Keratinocyte (primary cell): ENCODE data around the gene ACVR1. TPM values are rescaled to one million over a fixed set of nuclear protein-coding genes. Genes with fewer than 3 reads are reported as not detected.

Source experiments
- DNase-seq: peaks from one replicate; pipeline ENCODE4 v3.0.0-alpha.2; 2011; ENCODE audit warnings: low read depth, missing footprints, low spot score
- FAIRE-seq: peaks from 2 replicates; lab custom pipeline; 2011; peaks lifted over from hg19 to GRCh38; lab: Jason Lieb, UNC
- H2AFZ ChIP-seq: 2 replicates; pipeline ENCODE4 v1.6.0; 2012; ENCODE audit warnings: low read length, control low read depth, inconsistent platforms; ENCODE audit not compliant: control insufficient read depth
- H3K27ac ChIP-seq: 2 replicates; pipeline ENCODE4 v1.5.1; 2011; ENCODE audit warnings: low read length; ENCODE audit not compliant: control insufficient read depth, insufficient read depth
- H3K27me3 ChIP-seq: 3 replicates; pipeline ENCODE4 v1.6.0; 2011; ENCODE audit warnings: low read length; ENCODE audit not compliant: control insufficient read depth, insufficient read depth; ENCODE audit errors: extremely low read depth
- H3K36me3 ChIP-seq, 2 experiments: 2 replicates in 1 of 2; 3 replicates in 1 of 2; pipeline ENCODE4 v1.5.1; 2011; ENCODE audit warnings: low read length in 2 of 2, mild to moderate bottlenecking in 1 of 2; ENCODE audit not compliant: control insufficient read depth in 2 of 2, insufficient read depth in 2 of 2; ENCODE audit errors: extremely low read depth in 1 of 2
- H3K4me1 ChIP-seq: 3 replicates; pipeline ENCODE4 v1.5.1; 2011; ENCODE audit warnings: low read length; ENCODE audit not compliant: control insufficient read depth, insufficient read depth; ENCODE audit errors: extremely low read depth
- H3K4me2 ChIP-seq: 3 replicates; pipeline ENCODE4 v1.6.0; 2011; ENCODE audit warnings: low read depth, low read length; ENCODE audit not compliant: control insufficient read depth, insufficient read depth; ENCODE audit errors: extremely low read depth
- H3K4me3 ChIP-seq, 3 experiments: fragments of 200-600 bp in 1 of 3; sonication (generic) in 1 of 3; 2 replicates in 2 of 3; 3 replicates in 1 of 3; pipeline ENCODE4 v1.5.1; 2011 to 2016; ENCODE audit warnings: low read length in 3 of 3, mild to moderate bottlenecking in 3 of 3, control low read depth in 2 of 3, inconsistent platforms in 1 of 3, low read depth in 1 of 3, mixed read lengths in 1 of 3, mixed run types in 1 of 3, moderate library complexity in 1 of 3; ENCODE audit not compliant: control insufficient read depth in 2 of 3, insufficient read depth in 2 of 3; ENCODE audit errors: extremely low read depth in 1 of 3
- H3K79me2 ChIP-seq: 2 replicates; pipeline ENCODE4 v1.6.0; 2012; ENCODE audit warnings: low read length; ENCODE audit not compliant: control insufficient read depth, insufficient read depth
- H3K9ac ChIP-seq: 3 replicates; pipeline ENCODE4 v1.6.0; 2011; ENCODE audit warnings: low read length; ENCODE audit not compliant: control insufficient read depth, insufficient read depth; ENCODE audit errors: extremely low read depth
- H3K9me1 ChIP-seq: 3 replicates; pipeline ENCODE4 v1.6.0; 2011; ENCODE audit warnings: low read length; ENCODE audit not compliant: control insufficient read depth, insufficient read depth; ENCODE audit errors: extremely low read depth
- H3K9me3 ChIP-seq: 2 replicates; pipeline ENCODE4 v1.5.1; 2012; ENCODE audit warnings: low read depth, low read length; ENCODE audit not compliant: control insufficient read depth
- H4K20me1 ChIP-seq: 3 replicates; pipeline ENCODE4 v1.6.0; 2011; ENCODE audit warnings: low read length; ENCODE audit not compliant: control insufficient read depth, insufficient read depth; ENCODE audit errors: extremely low read depth
- EZH2 ChIP-seq: IDR thresholded peaks from one replicate; pipeline ENCODE4 v1.6.1; 2012; ENCODE audit warnings: inconsistent platforms, mild to moderate bottlenecking, low read length, moderate library complexity
- dilution Hi-C: fragments of 300-500 bp; cut with MboI; formaldehyde crosslinking; loops from one replicate; pipeline ENCODE4 v1.7.0; 2020; ENCODE audit warnings: low sequenced_read_pairs; ENCODE audit not compliant: extremely low pct_ligation_motif_present
- polyA plus RNA-seq, 5 experiments: library from polyadenylated mRNA; depleted of rRNA in 3 of 5; stranded (reverse) in 3 of 5; stranded (forward) in 1 of 5; unstranded in 1 of 5; fragments of >200 nt; gene quantifications; 1 replicate in 1 of 5; 2 replicates in 3 of 5; 3 replicates in 1 of 5; pipeline versions ENCODE4 v1.2.1 to v1.2.3, GENCODE V29; 2011 to 2012; ENCODE audit warnings: missing spikeins in 2 of 5, low read depth in 1 of 5, low replicate concordance in 1 of 5
- TF ChIP-seq, protein P1 (sequence below), 3 experiments: IDR thresholded peaks in 1 of 3; conservative IDR thresholded peaks in 1 of 3; optimal IDR thresholded peaks in 1 of 3; 2 replicates in 2 of 3; 3 replicates in 1 of 3; pipeline versions ENCODE3 to v1.5.1; 2011; ENCODE audit warnings: low read length in 3 of 3, mild to moderate bottlenecking in 3 of 3, moderate library complexity in 2 of 3, control low read depth in 1 of 3, inconsistent platforms in 1 of 3; ENCODE audit not compliant: insufficient read depth in 2 of 3; ENCODE audit errors: extremely low read depth in 1 of 3

The ACVR1 gene
- polyA plus RNA-seq, 1 donor (not counting 4 experiments of a cell fraction or from before 2014, with no cell fraction given), result 30.8 TPM

DNA sequence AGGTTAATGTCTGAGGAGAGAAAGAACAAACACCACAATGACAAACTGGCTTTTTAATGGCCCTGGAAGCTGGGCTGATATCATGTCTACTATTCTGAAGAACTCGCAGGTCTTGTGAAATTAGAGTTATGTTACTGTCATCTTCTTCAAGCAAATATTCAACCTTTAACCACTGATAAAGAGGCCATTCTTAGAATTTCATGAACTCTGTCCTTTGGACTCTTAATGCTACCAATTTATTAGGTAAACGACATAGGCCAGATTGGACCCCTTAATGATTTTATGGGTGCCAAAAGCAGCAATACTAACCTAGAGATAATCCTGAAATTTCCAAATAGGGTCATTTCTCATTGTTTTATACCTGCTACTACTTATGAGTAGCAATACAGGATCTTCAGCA lies 138.5 kb downstream of the ACVR1 start:
- dilution Hi-C loops, result no loop called here
- H3K27ac ChIP-seq, result no peak overlapping the region
- H3K9me1 ChIP-seq, result no peaks in the 10 kb centered on the region
- no peak overlapping the region for H3K9ac ChIP-seq
- H4K20me1 ChIP-seq, result no peaks in the 10 kb centered on the region
- TF ChIP-seq, protein P1, sequence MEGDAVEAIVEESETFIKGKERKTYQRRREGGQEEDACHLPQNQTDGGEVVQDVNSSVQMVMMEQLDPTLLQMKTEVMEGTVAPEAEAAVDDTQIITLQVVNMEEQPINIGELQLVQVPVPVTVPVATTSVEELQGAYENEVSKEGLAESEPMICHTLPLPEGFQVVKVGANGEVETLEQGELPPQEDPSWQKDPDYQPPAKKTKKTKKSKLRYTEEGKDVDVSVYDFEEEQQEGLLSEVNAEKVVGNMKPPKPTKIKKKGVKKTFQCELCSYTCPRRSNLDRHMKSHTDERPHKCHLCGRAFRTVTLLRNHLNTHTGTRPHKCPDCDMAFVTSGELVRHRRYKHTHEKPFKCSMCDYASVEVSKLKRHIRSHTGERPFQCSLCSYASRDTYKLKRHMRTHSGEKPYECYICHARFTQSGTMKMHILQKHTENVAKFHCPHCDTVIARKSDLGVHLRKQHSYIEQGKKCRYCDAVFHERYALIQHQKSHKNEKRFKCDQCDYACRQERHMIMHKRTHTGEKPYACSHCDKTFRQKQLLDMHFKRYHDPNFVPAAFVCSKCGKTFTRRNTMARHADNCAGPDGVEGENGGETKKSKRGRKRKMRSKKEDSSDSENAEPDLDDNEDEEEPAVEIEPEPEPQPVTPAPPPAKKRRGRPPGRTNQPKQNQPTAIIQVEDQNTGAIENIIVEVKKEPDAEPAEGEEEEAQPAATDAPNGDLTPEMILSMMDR (optimal IDR thresholded peaks at IDR 0.05 in 1 of 3, IDR thresholded peaks at IDR 0.05 in 1 of 3, conservative IDR thresholded peaks at IDR 0.05 in 1 of 3; ENCODE audit: extremely low read depth in 1 of 3, insufficient read depth in 2 of 3, low read length in 3 of 3), result no peak
- no peak for TF ChIP-seq EZH2
- H3K4me3 ChIP-seq, result no peak overlapping the region
- peaks cover 10 to 12% of the 10 kb centered on the region in 2 experiments for H3K36me3 ChIP-seq
- H3K27me3 ChIP-seq, result no peaks in the 10 kb centered on the region
- no peak for FAIRE-seq
- H3K9me3 ChIP-seq, result no peaks in the 10 kb centered on the region
- no peak overlapping the region for H3K4me2 ChIP-seq
- no peaks in the 10 kb centered on the region for H3K4me1 ChIP-seq
- DNase-seq, result no peak
- no peaks in the 10 kb centered on the region for H3K79me2 ChIP-seq
- H2AFZ ChIP-seq, result no peak overlapping the region

DNA sequence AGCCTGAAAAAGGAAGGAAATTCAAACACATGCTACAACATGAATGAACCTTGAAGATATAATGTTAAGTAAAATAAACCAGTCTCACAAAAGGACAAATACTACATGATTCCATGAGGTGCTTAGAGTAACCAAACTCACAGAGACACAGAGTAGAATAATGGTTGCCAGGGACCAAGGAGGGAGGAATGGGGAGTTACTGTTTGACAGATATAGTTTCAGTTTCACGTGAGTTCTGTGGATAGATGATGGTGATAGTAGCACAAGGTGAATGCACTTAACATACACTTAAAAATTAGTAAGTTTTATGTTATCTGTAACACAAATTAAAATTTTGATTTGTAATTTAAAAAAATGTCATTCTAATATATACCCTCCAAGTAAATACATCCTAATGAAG lies 140.6 kb downstream of the ACVR1 start:
- DNase-seq, result no peak
- Histone ChIP-seq H3K4me1 (no peaks in the 10 kb centered on the region), H3K4me2 (no peak overlapping the region), H3K9me3 (no peaks in the 10 kb centered on the region), H3K27ac (no peak overlapping the region), H2AFZ (no peak overlapping the region), H3K36me3 (peaks cover 9 to 12% of the 10 kb centered on the region in 2 experiments), H3K9me1 (no peaks in the 10 kb centered on the region), H3K27me3 (no peaks in the 10 kb centered on the region), H3K9ac (no peak overlapping the region), H4K20me1 (no peaks in the 10 kb centered on the region), H3K79me2 (no peaks in the 10 kb centered on the region), H3K4me3 (no peak overlapping the region)
- dilution Hi-C loops, result no loop called here
- no peak for FAIRE-seq
- no peak for TF ChIP-seq EZH2
- TF ChIP-seq, protein P1 (optimal IDR thresholded peaks at IDR 0.05 in 1 of 3, IDR thresholded peaks at IDR 0.05 in 1 of 3, conservative IDR thresholded peaks at IDR 0.05 in 1 of 3; ENCODE audit: extremely low read depth in 1 of 3, insufficient read depth in 2 of 3, low read length in 3 of 3), result no peak
